Bone marrow (tissue), 2 donors: Measurements from ENCODE around the gene THAP5.
"Not testable (repeated sequence)": the region's sequence is repeated elsewhere in the genome, so short reads cannot be mapped to it uniquely, and the experiment has no call there.

Source experiments
- DNase-seq, 2 donors: peaks; one replicate each; lab custom pipeline; 2025; lab: John Stamatoyannopoulos, UW

Gene THAP5

GRCh38 chr7:108584211-108584610, 14.7 kb upstream of the THAP5 start:
- no peak for DNase-seq

DNA sequence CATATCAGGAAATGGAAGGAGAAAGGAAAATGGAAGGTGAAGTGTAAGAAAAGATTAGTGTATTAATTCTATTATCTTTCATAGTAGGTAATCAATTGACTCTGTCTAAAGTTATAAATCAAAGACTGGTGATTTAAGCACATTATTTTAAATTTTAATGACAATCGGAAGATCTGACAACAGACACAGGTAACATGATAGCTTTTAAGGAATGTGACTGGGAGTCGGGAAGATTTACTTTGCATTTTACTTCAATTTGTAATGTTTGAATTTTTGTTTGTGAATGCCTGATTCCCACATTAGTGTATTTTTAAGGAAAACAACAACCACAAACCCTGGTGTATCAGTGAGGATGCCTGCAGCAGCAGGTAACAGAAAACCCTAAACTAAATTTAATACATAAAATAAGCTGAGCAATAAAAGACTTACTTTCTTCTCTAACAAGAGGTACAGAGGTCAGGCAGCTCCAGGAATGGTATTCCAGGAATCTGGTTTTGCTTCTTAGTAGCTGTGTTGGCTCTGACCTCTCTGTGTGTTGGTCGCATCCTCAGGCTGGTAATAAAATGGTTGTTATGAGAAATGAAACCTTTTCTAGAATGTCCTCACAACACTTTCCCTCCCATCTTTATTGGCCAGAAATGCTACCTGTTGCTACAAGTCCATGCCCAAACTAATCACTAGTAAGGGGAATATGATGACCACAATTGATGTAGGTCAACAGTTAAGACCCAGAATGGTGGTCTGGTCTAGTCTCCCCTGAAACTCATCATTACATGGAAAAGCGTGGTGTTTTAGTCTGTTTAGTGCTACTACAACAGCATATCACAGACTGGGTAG, 12.4 kb upstream of the THAP5 start:
- DNase-seq: no peak

- no peak for DNase-seq
These were observed 10.8 kb upstream of the THAP5 start for GRCh38 chr7:108580298-108580697.

GRCh38 chr7:108578937-108579336, 9.4 kb upstream of the THAP5 start:
- DNase-seq: no peak

- DNase-seq: no peak
These were observed 6.6 kb upstream of the THAP5 start for GRCh38 chr7:108576116-108576515.

DNA sequence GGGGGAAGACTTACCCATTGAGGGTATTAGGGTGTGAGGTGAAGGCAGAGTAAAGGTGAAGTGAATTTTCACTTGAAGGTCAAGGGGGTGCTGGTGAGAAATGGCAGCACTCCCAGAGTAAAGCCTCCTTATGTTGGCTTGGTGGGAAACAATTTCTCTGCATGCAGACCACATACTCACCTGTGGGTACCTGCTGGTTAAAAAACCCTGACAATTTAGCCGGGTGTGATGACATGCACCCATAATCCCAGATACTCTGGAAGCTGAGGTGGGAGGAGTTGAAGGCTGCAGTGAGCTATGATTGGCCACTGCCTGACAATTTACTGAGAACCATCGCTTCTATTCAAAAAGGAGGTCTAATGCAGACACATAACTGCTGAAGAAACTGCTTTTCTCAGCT, 5.7 kb upstream of the THAP5 start:
- DNase-seq: no peak

DNA sequence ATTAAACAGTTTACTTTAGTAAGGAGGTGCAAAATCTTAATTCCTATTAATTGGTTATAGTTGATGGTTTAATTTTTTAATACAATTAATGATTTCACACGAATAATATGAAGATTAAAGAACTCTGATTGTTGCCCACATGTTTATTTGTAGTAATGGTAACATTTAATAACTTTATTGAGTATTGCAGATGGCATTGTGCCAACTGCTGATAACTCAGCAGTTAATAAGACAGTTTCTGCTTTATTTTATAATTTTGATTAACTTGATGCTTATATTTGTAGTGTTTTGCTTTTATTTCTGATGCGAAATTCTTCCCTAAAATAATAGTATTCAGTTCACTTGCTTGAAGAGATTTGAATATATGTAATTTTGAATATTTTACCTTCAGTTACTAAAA, 3.0 kb upstream of the THAP5 start:
- DNase-seq: no peak

DNA sequence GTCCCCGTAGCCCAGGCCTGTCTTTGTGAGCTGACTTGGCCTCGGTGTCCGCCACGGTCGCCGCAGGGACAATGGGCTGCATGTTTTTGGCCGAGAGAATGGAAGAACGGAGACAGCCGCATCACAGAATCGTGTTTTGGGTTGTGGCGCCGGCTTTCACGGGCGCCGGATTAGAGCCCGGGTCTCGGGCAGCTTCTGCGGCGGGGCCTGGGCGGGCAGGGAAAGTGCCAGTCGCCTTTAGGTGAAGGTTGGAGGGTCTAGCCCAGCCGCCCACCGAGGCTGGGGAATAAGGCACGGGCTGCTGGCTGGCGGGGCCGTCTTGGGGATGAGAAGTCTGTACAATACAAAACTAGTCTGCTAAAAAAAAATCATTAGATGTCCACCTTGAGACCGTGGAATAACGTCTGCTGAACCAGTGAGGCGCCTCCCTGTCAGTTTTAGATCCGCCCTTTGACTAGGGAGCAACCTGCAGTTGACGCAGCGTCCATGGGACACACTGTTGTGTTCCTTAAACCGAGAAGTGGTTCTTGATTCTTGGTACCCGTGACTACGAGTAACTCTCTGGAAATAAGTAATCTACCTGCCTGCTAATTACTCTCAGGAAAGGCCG, 745 bp upstream of the THAP5 start:
- DNase-seq: peak; percentile 14 to 20

DNA sequence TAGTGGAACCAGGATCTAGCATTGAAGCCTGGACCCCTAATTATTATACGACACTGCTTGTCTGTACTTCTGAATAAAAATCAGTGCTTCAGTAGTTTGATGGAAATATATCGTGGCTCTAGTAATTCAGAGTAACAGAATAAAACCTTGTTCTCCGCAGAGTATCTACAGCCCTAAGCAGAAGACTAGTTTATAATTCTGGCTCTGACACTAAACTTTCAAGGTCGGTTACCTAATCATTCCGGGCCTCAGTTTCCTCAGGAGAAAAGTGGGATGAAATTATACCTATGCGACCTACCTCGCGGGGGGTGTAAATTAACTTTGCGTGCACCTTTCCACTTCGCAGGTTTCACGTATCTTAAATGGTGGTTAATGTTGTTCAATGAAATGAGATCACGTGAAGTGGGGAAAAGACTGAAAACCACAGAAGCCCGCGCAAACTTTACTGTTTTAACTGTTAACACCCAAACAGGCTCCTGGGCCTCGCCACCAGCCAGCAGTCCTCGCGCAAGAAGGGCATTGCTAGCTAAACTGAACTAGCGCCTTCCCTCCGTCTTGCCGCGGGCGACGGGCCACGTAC, 615 bp downstream of the THAP5 start:
- no peak for DNase-seq

DNA sequence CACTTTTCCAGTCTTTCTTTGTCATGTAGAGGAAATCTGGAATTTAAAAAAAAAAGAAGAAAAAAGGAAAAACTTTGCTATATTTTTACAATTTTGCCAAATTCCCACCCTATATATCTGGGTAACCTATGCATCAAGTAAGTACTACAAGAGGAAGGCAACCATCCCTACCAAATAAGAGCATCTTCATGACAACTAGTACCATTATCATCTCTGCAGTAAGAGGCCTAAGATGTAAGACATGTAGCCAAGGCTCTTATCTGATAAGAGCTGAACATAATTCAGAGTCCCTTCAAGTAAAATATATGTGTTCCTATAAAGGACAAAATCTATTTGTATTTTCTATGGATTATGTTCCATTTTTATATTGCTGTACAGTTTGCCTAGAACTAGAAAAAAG, 3.5 kb downstream of the THAP5 start:
- no peak for DNase-seq

DNA sequence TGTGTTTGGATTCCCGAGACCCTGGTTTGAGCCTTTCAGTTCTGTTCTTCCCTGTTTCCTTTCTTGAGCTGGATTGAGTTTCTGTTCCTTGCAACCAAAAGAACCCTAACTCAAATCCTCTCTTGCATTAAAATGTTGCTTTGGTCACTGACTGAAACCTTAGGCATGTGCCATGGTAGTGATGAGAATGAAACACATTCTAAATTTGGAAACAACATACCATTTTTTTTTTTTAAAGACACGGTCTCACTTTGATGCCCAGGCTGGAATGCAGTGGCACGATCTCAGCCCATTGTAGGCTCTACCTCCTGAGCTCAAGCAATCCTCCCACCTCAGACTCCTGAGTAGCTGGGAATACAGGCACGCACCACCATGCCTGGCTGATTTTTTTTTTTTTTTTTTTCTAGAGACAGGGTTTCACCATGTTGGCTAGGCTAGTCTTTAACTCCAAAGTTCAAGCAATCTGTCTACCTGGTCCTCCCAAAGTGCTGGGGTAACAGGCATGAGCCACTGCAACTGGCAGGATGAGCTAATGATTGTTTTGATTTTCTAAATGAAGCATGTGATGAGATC, 8.4 kb downstream of the THAP5 start:
- no peak for DNase-seq

- no peak for DNase-seq
These were observed 10.3 kb downstream of the THAP5 start for GRCh38 chr7:108559253-108559652.

- DNase-seq: no peak
These were observed 11.9 kb downstream of the THAP5 start for GRCh38 chr7:108557617-108558016.

GRCh38 chr7:108557191-108557590, 12.3 kb downstream of the THAP5 start:
- DNase-seq: no peak

GRCh38 chr7:108556665-108557064, 12.8 kb downstream of the THAP5 start:
- DNase-seq: not testable (repeated sequence)

- not testable (repeated sequence) for DNase-seq
These were observed 21.2 kb downstream of the THAP5 start for GRCh38 chr7:108548141-108548896.

GRCh38 chr7:108541478-108541877, 28.0 kb downstream of the THAP5 start:
- DNase-seq: no peak

- DNase-seq: not testable (repeated sequence)
These were observed 30.8 kb downstream of the THAP5 start for GRCh38 chr7:108538685-108539084.

GRCh38 chr7:108538236-108538635, 31.3 kb downstream of the THAP5 start:
- DNase-seq: peak in 1 of 2 donors; percentile 31

DNA sequence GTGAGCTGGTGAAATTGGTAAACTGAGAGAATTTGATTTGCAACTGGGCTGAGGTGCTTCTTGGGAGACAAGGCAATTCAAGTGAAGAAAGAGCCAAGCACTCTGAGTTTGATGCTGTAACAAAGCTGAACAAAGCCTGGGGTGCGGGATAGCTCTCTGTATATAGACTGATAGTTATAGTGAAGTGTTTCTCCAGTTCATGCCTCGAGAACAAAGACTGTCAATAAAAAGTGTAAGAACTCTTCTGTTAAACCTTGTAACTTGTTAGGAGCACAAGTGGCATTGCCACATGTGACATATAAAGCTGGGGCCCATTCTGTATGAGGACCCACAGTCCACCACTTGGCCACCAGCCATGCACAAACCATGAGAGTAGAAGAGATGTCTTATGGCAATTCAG, 32.3 kb downstream of the THAP5 start:
- no peak for DNase-seq

DNA sequence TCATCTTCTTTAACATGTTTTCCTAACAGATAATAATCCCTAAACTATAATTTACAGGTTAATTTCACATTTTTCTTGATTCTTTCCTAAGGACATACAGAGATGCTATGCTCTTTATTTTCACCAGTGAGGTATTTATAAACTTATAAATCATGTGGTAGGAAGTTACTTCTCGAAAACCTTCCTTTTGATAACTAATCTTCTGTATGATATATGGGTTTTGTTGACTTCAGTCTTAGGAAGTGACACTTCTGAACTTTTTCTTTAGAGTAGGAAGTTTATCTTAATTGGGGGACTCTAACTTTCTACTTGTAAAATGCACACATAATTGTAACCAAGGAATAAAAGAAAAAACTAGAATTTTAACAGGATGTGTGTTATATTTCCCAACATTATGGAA, 33.8 kb downstream of the THAP5 start:
- peak in 1 of 2 donors; percentile 5 for DNase-seq

GRCh38 chr7:108535257-108535656, 34.2 kb downstream of the THAP5 start:
- no peak for DNase-seq
